Right lobe of liver (tissue), 4 donors: ENCODE data around the gene LGI4.

Experiments used
- POLR2A ChIP-seq: fragments of 450-650 bp; IDR thresholded peaks from one replicate; pipeline ENCODE4 v1.6.1; 2017; ENCODE audit warnings: antibody characterized with exemption, mild to moderate bottlenecking
- TF ChIP-seq, protein P1 (sequence below), 4 donors: fragments of 200-600 bp in 3 of 4; fragments of 450-650 bp in 1 of 4; IDR thresholded peaks; one replicate each; pipeline versions ENCODE4 v1.5.1 to v1.8.0; 2016 to 2022; ENCODE audit warnings: antibody characterized with exemption in 4 of 4, mild to moderate bottlenecking in 2 of 4
- donor health status: DM: no; HTN: no; CAD: no.
- donor health status: DM: no; HTN: no; CAD: no.
- donor health status: DM: no; HTN: yes; CAD: no.

DNA sequence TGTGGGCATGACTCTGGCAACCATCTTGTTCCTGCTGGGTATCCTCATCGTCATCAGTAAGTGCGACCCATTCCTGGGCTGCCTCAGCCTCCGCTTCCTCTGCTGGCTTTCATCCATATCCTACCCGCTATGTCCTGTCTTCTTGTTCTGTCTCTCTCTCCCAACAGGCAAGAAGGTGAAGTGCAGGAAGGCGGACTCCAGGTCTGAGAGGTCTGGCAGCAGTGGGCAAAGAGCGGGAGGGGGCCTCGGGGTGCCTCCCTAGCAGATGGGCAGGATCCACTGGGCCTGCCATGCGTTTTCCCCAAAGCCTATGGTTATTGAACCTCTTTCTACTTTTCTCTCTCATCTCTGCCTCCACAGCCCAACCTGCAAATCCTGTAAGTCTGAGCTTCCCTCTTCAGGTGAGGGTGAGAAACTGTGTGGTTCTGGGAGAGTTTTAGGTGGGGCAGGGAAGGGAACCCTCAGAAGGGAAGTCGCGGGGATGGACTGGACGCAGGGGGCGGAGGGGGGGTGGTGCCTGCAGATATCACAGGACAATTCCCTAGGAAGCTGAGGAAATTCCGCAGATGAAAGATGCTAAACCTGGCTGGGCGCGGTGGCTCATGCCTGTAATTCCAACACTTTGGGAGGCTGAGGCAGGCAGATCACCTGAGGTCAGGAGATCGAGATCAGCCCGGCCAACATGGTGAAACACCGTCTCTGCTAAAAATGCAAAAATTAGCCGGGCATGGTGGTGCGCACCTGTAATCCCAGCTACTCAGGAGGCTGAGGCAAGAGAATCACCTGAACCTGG is 16.6 kb upstream of the LGI4 start:
- no peak for TF ChIP-seq POLR2A
- TF ChIP-seq, protein P1, sequence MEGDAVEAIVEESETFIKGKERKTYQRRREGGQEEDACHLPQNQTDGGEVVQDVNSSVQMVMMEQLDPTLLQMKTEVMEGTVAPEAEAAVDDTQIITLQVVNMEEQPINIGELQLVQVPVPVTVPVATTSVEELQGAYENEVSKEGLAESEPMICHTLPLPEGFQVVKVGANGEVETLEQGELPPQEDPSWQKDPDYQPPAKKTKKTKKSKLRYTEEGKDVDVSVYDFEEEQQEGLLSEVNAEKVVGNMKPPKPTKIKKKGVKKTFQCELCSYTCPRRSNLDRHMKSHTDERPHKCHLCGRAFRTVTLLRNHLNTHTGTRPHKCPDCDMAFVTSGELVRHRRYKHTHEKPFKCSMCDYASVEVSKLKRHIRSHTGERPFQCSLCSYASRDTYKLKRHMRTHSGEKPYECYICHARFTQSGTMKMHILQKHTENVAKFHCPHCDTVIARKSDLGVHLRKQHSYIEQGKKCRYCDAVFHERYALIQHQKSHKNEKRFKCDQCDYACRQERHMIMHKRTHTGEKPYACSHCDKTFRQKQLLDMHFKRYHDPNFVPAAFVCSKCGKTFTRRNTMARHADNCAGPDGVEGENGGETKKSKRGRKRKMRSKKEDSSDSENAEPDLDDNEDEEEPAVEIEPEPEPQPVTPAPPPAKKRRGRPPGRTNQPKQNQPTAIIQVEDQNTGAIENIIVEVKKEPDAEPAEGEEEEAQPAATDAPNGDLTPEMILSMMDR (IDR thresholded peaks at IDR 0.05) = no peak
